WTC11 (cell line): ENCODE measurements around the gene KRTAP10-2. TPM values are rescaled to one million over a fixed set of nuclear protein-coding genes. Genes with fewer than 3 reads are reported as not detected.
A peak's percentile ranks its signal among the peaks of the same experiment; 100 is the strongest.

ENCODE experiments used
- ATAC-seq: fragments of 200-7000 bp; cut with Tn5 transposase; 2 replicates; pipeline ENCODE4 v1.10.0; 2021; ENCODE audit warnings: mild to moderate bottlenecking, moderate library complexity
- CTCF ChIA-PET: fragments of 300-600 bp; sonication (Branson Sonifier 250); formaldehyde crosslinking; loops from one replicate; lab custom pipeline; 2021; ENCODE audit warnings: antibody characterized with exemption; lab: Charles Lee
- POLR2A ChIA-PET: fragments of 350-600 bp; sonication (Branson Sonifier 250); formaldehyde crosslinking; loops from one replicate; lab custom pipeline; 2021; ENCODE audit warnings: antibody characterized with exemption; lab: Charles Lee
- DNase-seq: peaks from one replicate; pipeline ENCODE4 v3.0.0; 2021; ENCODE audit warnings: low spot score
- H3K27ac Mint-ChIP-seq: 2 replicates; pipeline ENCODE4 v1.8.0; 2021; ENCODE audit warnings: mixed read lengths
- H3K27me3 Mint-ChIP-seq: 2 replicates; pipeline ENCODE4 v1.8.0; 2021; ENCODE audit warnings: low read depth, mild to moderate bottlenecking, moderate library complexity, mixed read lengths
- H3K36me3 Mint-ChIP-seq: 2 replicates; pipeline ENCODE4 v1.8.0; 2021; ENCODE audit warnings: mixed read lengths
- H3K4me1 Mint-ChIP-seq: 2 replicates; pipeline ENCODE4 v1.8.0; 2022; ENCODE audit warnings: mixed read lengths
- H3K4me3 Mint-ChIP-seq: 2 replicates; pipeline ENCODE4 v1.8.0; 2021; ENCODE audit warnings: mild to moderate bottlenecking, moderate library complexity, mixed read lengths
- H3K9me3 Mint-ChIP-seq: 2 replicates; pipeline ENCODE4 v1.8.0; 2021; ENCODE audit warnings: mixed read lengths
- CTCF ChIP-seq: fragments of 200-600 bp; IDR thresholded peaks from 2 replicates; pipeline ENCODE4 v1.8.0; 2022; ENCODE audit warnings: antibody characterized with exemption
- FOXJ3 ChIP-seq: sonication (generic); formaldehyde crosslinking; IDR thresholded peaks from 2 replicates; pipeline ENCODE4 v1.9.0; 2021; ENCODE audit warnings: missing genetic modification reagents, mild to moderate bottlenecking, borderline replicate concordance
- FOXP1 ChIP-seq: sonication (generic); formaldehyde crosslinking; IDR thresholded peaks from 2 replicates; pipeline ENCODE4 v1.8.0; 2022; ENCODE audit warnings: missing genetic modification reagents, mild to moderate bottlenecking, moderate library complexity, borderline replicate concordance
- GTF2I ChIP-seq: fragments of 250-450 bp; sonication (Bioruptor Pico); conservative IDR thresholded peaks from 2 replicates; pipeline ENCODE4 v1.4.0; 2021; ENCODE audit warnings: mild to moderate bottlenecking
- IRF1 ChIP-seq: sonication (generic); formaldehyde crosslinking; IDR thresholded peaks from 2 replicates; pipeline ENCODE4 v1.8.0; 2023; ENCODE audit warnings: missing genetic modification reagents
- MAX ChIP-seq: sonication (generic); formaldehyde crosslinking; IDR thresholded peaks from 2 replicates; pipeline ENCODE4 v1.8.0; 2022; ENCODE audit warnings: mild to moderate bottlenecking, missing genetic modification reagents
- MLX ChIP-seq: sonication (generic); formaldehyde crosslinking; IDR thresholded peaks from 2 replicates; pipeline ENCODE4 v1.8.1; 2023; ENCODE audit warnings: mild to moderate bottlenecking, missing genetic modification reagents, moderate library complexity
- PRRX2 ChIP-seq: fragments of 250-450 bp; sonication (Bioruptor Pico); IDR thresholded peaks from 2 replicates; pipeline ENCODE4 v1.8.0; 2021; ENCODE audit warnings: mild to moderate bottlenecking
- RORB ChIP-seq: fragments of 250-450 bp; sonication (Bioruptor Pico); IDR thresholded peaks from 2 replicates; pipeline ENCODE4 v1.9.0; 2021; ENCODE audit warnings: mild to moderate bottlenecking
- ZBTB43 ChIP-seq: sonication (generic); formaldehyde crosslinking; IDR thresholded peaks from 2 replicates; pipeline ENCODE4 v1.8.1; 2023; ENCODE audit warnings: mild to moderate bottlenecking, missing genetic modification reagents
- ZNF396 ChIP-seq: fragments of 250-450 bp; sonication (Bioruptor Pico); IDR thresholded peaks from 2 replicates; pipeline ENCODE4 v1.8.0; 2021; ENCODE audit warnings: mild to moderate bottlenecking, moderate library complexity, borderline replicate concordance
- ZNF425 ChIP-seq: fragments of 250-450 bp; sonication (Bioruptor Pico); conservative IDR thresholded peaks from 2 replicates; pipeline ENCODE4 v1.9.0; 2021; ENCODE audit warnings: mild to moderate bottlenecking
- ZNF532 ChIP-seq: fragments of 250-450 bp; sonication (Bioruptor Pico); IDR thresholded peaks from 2 replicates; pipeline ENCODE4 v1.9.0; 2021; ENCODE audit warnings: mild to moderate bottlenecking, borderline replicate concordance
- total RNA-seq: library from RNA; stranded (reverse); gene quantifications from 3 replicates; pipeline ENCODE4 v1.2.3, GENCODE V29; 2021

KRTAP10-2 gene
- total RNA-seq, 1 experiment from 2014 or later: not detected

GRCh38 chr21:44531606-44532564 lies 19.4 kb downstream of the KRTAP10-2 start:
- peaks cover 2% of the 10 kb centered on the region; the same call in 1 of the 2 replicates for H3K4me1 Mint-ChIP-seq
- H3K36me3 Mint-ChIP-seq: 0 out of 2 replicates have a peak, but pooled peaks cover 2% of the 10 kb centered on the region
- TF ChIP-seq RORB (CRISPR knock-in tag) (no peak), MLX (CRISPR knock-in tag) (no peak), MAX (no peak), FOXJ3 (CRISPR knock-in tag) (no peak), ZNF425 (CRISPR knock-in tag) (no peak), GTF2I (no peak), ZBTB43 (no peak), FOXP1 (CRISPR knock-in tag) (no peak), ZNF532 (CRISPR knock-in tag) (no peak), CTCF (no peak), IRF1 (CRISPR knock-in tag) (no peak), PRRX2 (CRISPR knock-in tag) (no peak), ZNF396 (CRISPR knock-in tag) (no peak)
- ChIA-PET CTCF (interaction anchor here (1.0 to 3.3 kb wide), 4 partner anchors 22 to 261 kb away, joined by 3 to 13 read pairs (median 4); no protein-coding TSS in a partner anchor), POLR2A (interaction anchor here (1.1 kb wide), 1 partner anchor 11 kb away, joined by 3 read pairs; no protein-coding TSS in a partner anchor)
- DNase-seq: peak; percentile 6
- no peak for ATAC-seq
- H3K27ac Mint-ChIP-seq: peak overlapping the region; percentile 13; the same call in 1 of the 2 replicates
- peaks cover 7% of the 10 kb centered on the region for H3K9me3 Mint-ChIP-seq
- no peaks in the 10 kb centered on the region for H3K27me3 Mint-ChIP-seq
- H3K4me3 Mint-ChIP-seq: no peak overlapping the region
